Measurements from ENCODE around the gene S100A3. TPM values are rescaled to one million over a fixed set of nuclear protein-coding genes. Genes with fewer than 3 reads are reported as not detected.

The S100A3 gene
- polyA plus RNA-seq, 1 of the 3 experiments (the other 2 are of a cell fraction): 11.8 TPM

- no peak for DNase-seq
- Histone ChIP-seq H3F3A (replicated peaks; ENCODE audit: insufficient read depth) (no peaks in the 10 kb centered on the region), H3K4me3 (ENCODE audit: low read depth in 2 of 2, low read length in 1 of 2) (no peak overlapping the region), H3K4me1 (ENCODE audit: control insufficient read depth in 1 of 2, insufficient read depth in 2 of 2, low read depth in 1 of 2, low read length in 1 of 2) (peaks cover 0 to 2% of the 10 kb centered on the region in 2 experiments; a peak in 1 of 4 replicates), H3K79me2 (ENCODE audit: insufficient read depth) (no peaks in the 10 kb centered on the region), H3K9me3 (no peaks in the 10 kb centered on the region), H2AFZ (ENCODE audit: low read depth) (no peak overlapping the region), H3K36me3 (replicated peaks in 1 of 2; ENCODE audit: control insufficient read depth in 1 of 2, insufficient read depth in 2 of 2, low read length in 1 of 2) (no peaks in the 10 kb centered on the region), H3K27ac (ENCODE audit: low read depth in 2 of 2, low read length in 1 of 2) (no peak overlapping the region), H3K9ac (no peak overlapping the region), H4K20me1 (ENCODE audit: insufficient read depth) (no peaks in the 10 kb centered on the region), H3K9me2 (no peaks in the 10 kb centered on the region), H3K27me3 (ENCODE audit: insufficient read depth) (no peaks in the 10 kb centered on the region), H3K4me2 (no peak overlapping the region)
- POLR2A ChIA-PET: no interaction called here
- CTCF ChIA-PET: interaction anchor here (0.8 to 18.0 kb wide), 8 partner anchors 20 to 471 kb away, joined by 3 to 283 read pairs (median 4); partner anchors contain the start of genes RAB13 and S100A2
- TF ChIP-seq MXI1 (IDR thresholded peaks at IDR 0.05; ENCODE audit: low read depth, low read length) (no peak), MEF2A (IDR thresholded peaks at IDR 0.05; ENCODE audit: borderline replicate concordance, low read depth) (no peak), GATA2 (CRISPR knock-in tag; IDR thresholded peaks at IDR 0.05) (no peak), POLR2AphosphoS5 (IDR thresholded peaks at IDR 0.05; ENCODE audit: low read depth, low read length) (no peak), FOXJ3 (CRISPR knock-in tag; IDR thresholded peaks at IDR 0.05) (no peak), RCOR1 (IDR thresholded peaks at IDR 0.05; ENCODE audit: low read length) (no peak), TEAD4 (IDR thresholded peaks at IDR 0.05; ENCODE audit: borderline replicate concordance, insufficient read depth) (no peak), JUND (IDR thresholded peaks at IDR 0.05) (no peak), SIN3A (IDR thresholded peaks at IDR 0.05; ENCODE audit: borderline replicate concordance, low read depth, low read length) (no peak), YY1 (IDR thresholded peaks at IDR 0.05; ENCODE audit: low read depth) (no peak)
- TF ChIP-seq, protein P1, sequence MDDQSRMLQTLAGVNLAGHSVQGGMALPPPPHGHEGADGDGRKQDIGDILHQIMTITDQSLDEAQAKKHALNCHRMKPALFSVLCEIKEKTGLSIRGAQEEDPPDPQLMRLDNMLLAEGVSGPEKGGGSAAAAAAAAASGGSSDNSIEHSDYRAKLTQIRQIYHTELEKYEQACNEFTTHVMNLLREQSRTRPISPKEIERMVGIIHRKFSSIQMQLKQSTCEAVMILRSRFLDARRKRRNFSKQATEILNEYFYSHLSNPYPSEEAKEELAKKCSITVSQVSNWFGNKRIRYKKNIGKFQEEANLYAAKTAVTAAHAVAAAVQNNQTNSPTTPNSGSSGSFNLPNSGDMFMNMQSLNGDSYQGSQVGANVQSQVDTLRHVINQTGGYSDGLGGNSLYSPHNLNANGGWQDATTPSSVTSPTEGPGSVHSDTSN (IDR thresholded peaks at IDR 0.05): no peak
- TF ChIP-seq, protein P2, sequence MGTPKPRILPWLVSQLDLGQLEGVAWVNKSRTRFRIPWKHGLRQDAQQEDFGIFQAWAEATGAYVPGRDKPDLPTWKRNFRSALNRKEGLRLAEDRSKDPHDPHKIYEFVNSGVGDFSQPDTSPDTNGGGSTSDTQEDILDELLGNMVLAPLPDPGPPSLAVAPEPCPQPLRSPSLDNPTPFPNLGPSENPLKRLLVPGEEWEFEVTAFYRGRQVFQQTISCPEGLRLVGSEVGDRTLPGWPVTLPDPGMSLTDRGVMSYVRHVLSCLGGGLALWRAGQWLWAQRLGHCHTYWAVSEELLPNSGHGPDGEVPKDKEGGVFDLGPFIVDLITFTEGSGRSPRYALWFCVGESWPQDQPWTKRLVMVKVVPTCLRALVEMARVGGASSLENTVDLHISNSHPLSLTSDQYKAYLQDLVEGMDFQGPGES (IDR thresholded peaks at IDR 0.05; ENCODE audit: low read depth, low read length): no peak
- WGBS (ENCODE audit: low lambda C conversion rate): 75% methylated on average over 8 of the region's 8 CpGs
Measured at GRCh38 chr1:153515504-153516394, 33.3 kb downstream of the S100A3 start.

GRCh38 chr1:153513666-153514065 is 35.4 kb downstream of the S100A3 start:
- no peak overlapping the region for H3K4me3 ChIP-seq (ENCODE audit: low read depth in 2 of 2, low read length in 1 of 2)
- H3K9me3 ChIP-seq: no peaks in the 10 kb centered on the region
- H3K27me3 ChIP-seq (ENCODE audit: insufficient read depth): no peaks in the 10 kb centered on the region
- no peak overlapping the region for H2AFZ ChIP-seq (ENCODE audit: low read depth)
- CTCF ChIA-PET: interaction anchor here (2.4 to 18.0 kb wide), 4 partner anchors 19 to 57 kb away, joined by 10 to 283 read pairs (median 63); partner anchors contain the start of genes S100A2 and S100A6
- WGBS (ENCODE audit: low lambda C conversion rate): 96% methylated on average over 7 of the region's 7 CpGs
- POLR2A ChIA-PET: no interaction called here
- no peaks in the 10 kb centered on the region for H4K20me1 ChIP-seq (ENCODE audit: insufficient read depth)
- no peak for TF ChIP-seq CTCF (IDR thresholded peaks at IDR 0.05)
- no peak for TF ChIP-seq TEAD4 (IDR thresholded peaks at IDR 0.05; ENCODE audit: borderline replicate concordance, insufficient read depth)
- H3K4me1 ChIP-seq (ENCODE audit: control insufficient read depth in 1 of 2, insufficient read depth in 2 of 2, low read depth in 1 of 2, low read length in 1 of 2): no peaks in the 10 kb centered on the region
- H3K9me2 ChIP-seq: no peaks in the 10 kb centered on the region
- peaks cover 9% of the 10 kb centered on the region for H3F3A ChIP-seq (replicated peaks; ENCODE audit: insufficient read depth)
- no peak overlapping the region for H3K9ac ChIP-seq
- no peak for DNase-seq
- no peaks in the 10 kb centered on the region for H3K79me2 ChIP-seq (ENCODE audit: insufficient read depth)
- no peaks in the 10 kb centered on the region for H3K36me3 ChIP-seq (replicated peaks in 1 of 2; ENCODE audit: control insufficient read depth in 1 of 2, insufficient read depth in 2 of 2, low read length in 1 of 2)
- no peak overlapping the region for H3K4me2 ChIP-seq
- H3K27ac ChIP-seq (ENCODE audit: low read depth in 2 of 2, low read length in 1 of 2): no peak overlapping the region
